Memory B cell (primary cell): ENCODE measurements around the gene KRT74.
"Not testable (repeated sequence)": the region's sequence is repeated elsewhere in the genome, so short reads cannot be mapped to it uniquely, and the experiment has no call there.

Experiments
- ATAC-seq: fragments of 150-1000 bp; cut with Tn5 transposase; 2 replicates; pipeline ENCODE4 v1.10.0; 2021; ENCODE audit warnings: low read depth, mild to moderate bottlenecking, moderate library complexity
- DNase-seq, 2 donors: peaks; one replicate each; pipeline ENCODE4 v3.0.0; 2022; ENCODE audit warnings: low spot score in 2 of 2
- H3K27ac Mint-ChIP-seq: one replicate; pipeline ENCODE4 v1.8.0; 2022; ENCODE audit warnings: mild to moderate bottlenecking, moderate library complexity, mixed read lengths
- H3K27me3 Mint-ChIP-seq: one replicate; pipeline ENCODE4 v1.8.0; 2022; ENCODE audit warnings: mixed read lengths
- H3K36me3 Mint-ChIP-seq: one replicate; pipeline ENCODE4 v1.8.0; 2022; ENCODE audit warnings: mild to moderate bottlenecking, mixed read lengths
- H3K4me1 Mint-ChIP-seq: one replicate; pipeline ENCODE4 v1.8.0; 2022; ENCODE audit warnings: mixed read lengths
- H3K4me3 Mint-ChIP-seq: one replicate; pipeline ENCODE4 v1.8.0; 2022; ENCODE audit warnings: mild to moderate bottlenecking, moderate library complexity, mixed read lengths
- H3K9me3 Mint-ChIP-seq: one replicate; pipeline ENCODE4 v1.8.0; 2022; ENCODE audit warnings: mixed read lengths

KRT74 gene

GRCh38 chr12:52594237-52594636 is 20.6 kb upstream of the KRT74 start:
- not testable (repeated sequence) for H3K4me1 Mint-ChIP-seq, H3K36me3 Mint-ChIP-seq, H3K4me3 Mint-ChIP-seq, H3K9me3 Mint-ChIP-seq, H3K27ac Mint-ChIP-seq, ATAC-seq, DNase-seq
- peaks cover 19% of the 10 kb centered on the region for H3K27me3 Mint-ChIP-seq

- DNase-seq: no peak
- Mint-ChIP-seq H3K4me3 (no peak overlapping the region), H3K27ac (no peak overlapping the region), H3K27me3 (peaks cover 15% of the 10 kb centered on the region), H3K9me3 (no peaks in the 10 kb centered on the region), H3K36me3 (no peaks in the 10 kb centered on the region), H3K4me1 (no peaks in the 10 kb centered on the region)
- no peak for ATAC-seq
Measured at GRCh38 chr12:52591521-52591920, 17.9 kb upstream of the KRT74 start.

GRCh38 chr12:52590021-52590420 is 16.4 kb upstream of the KRT74 start:
- DNase-seq: no peak
- no peaks in the 10 kb centered on the region for H3K36me3 Mint-ChIP-seq
- ATAC-seq: no peak
- no peaks in the 10 kb centered on the region for H3K4me1 Mint-ChIP-seq
- no peak overlapping the region for H3K27ac Mint-ChIP-seq
- H3K4me3 Mint-ChIP-seq: no peak overlapping the region
- H3K9me3 Mint-ChIP-seq: no peaks in the 10 kb centered on the region
- H3K27me3 Mint-ChIP-seq: peaks cover 14% of the 10 kb centered on the region

GRCh38 chr12:52587563-52587962 is 13.9 kb upstream of the KRT74 start:
- Mint-ChIP-seq H3K27ac (no peak overlapping the region), H3K9me3 (no peaks in the 10 kb centered on the region), H3K4me3 (no peak overlapping the region), H3K4me1 (no peaks in the 10 kb centered on the region), H3K36me3 (no peaks in the 10 kb centered on the region), H3K27me3 (peaks cover 8% of the 10 kb centered on the region)
- ATAC-seq (no peak), DNase-seq (no peak)

- Mint-ChIP-seq H3K36me3 (no peaks in the 10 kb centered on the region), H3K9me3 (no peaks in the 10 kb centered on the region), H3K4me3 (no peak overlapping the region), H3K27ac (no peak overlapping the region), H3K27me3 (peaks cover 9% of the 10 kb centered on the region), H3K4me1 (no peaks in the 10 kb centered on the region)
- ATAC-seq (no peak), DNase-seq (no peak)
Measured at GRCh38 chr12:52585946-52586345, 12.3 kb upstream of the KRT74 start.

- H3K27ac Mint-ChIP-seq: no peak overlapping the region
- DNase-seq (no peak), ATAC-seq (no peak)
- H3K4me1 Mint-ChIP-seq: no peaks in the 10 kb centered on the region
- peaks cover 7% of the 10 kb centered on the region for H3K27me3 Mint-ChIP-seq
- no peak overlapping the region for H3K4me3 Mint-ChIP-seq
- H3K9me3 Mint-ChIP-seq: no peaks in the 10 kb centered on the region
- H3K36me3 Mint-ChIP-seq: no peaks in the 10 kb centered on the region
Measured at GRCh38 chr12:52585066-52585465, 11.4 kb upstream of the KRT74 start.

- no peak for ATAC-seq
- no peak for DNase-seq
- Mint-ChIP-seq H3K4me3 (no peak overlapping the region), H3K27ac (no peak overlapping the region), H3K27me3 (peaks cover 7% of the 10 kb centered on the region), H3K4me1 (no peaks in the 10 kb centered on the region), H3K36me3 (no peaks in the 10 kb centered on the region), H3K9me3 (no peaks in the 10 kb centered on the region)
Measured at GRCh38 chr12:52584156-52584682, 10.6 kb upstream of the KRT74 start.

GRCh38 chr12:52582971-52583456 is 9.4 kb upstream of the KRT74 start:
- Mint-ChIP-seq H3K4me1 (no peaks in the 10 kb centered on the region), H3K27me3 (peaks cover 7% of the 10 kb centered on the region), H3K27ac (no peak overlapping the region), H3K9me3 (no peaks in the 10 kb centered on the region), H3K36me3 (no peaks in the 10 kb centered on the region), H3K4me3 (no peak overlapping the region)
- ATAC-seq (peak; percentile 53), DNase-seq (no peak)

GRCh38 chr12:52582486-52582885 is 8.8 kb upstream of the KRT74 start:
- Mint-ChIP-seq H3K4me3 (no peak overlapping the region), H3K27me3 (peaks cover 7% of the 10 kb centered on the region), H3K9me3 (no peaks in the 10 kb centered on the region), H3K36me3 (no peaks in the 10 kb centered on the region), H3K4me1 (no peaks in the 10 kb centered on the region), H3K27ac (no peak overlapping the region)
- DNase-seq (no peak), ATAC-seq (no peak)

GRCh38 chr12:52581481-52581880 is 7.8 kb upstream of the KRT74 start:
- Mint-ChIP-seq H3K4me3 (no peak overlapping the region), H3K4me1 (no peaks in the 10 kb centered on the region), H3K9me3 (no peaks in the 10 kb centered on the region), H3K27me3 (peaks cover 7% of the 10 kb centered on the region), H3K36me3 (no peaks in the 10 kb centered on the region), H3K27ac (no peak overlapping the region)
- DNase-seq (no peak), ATAC-seq (no peak)

- Mint-ChIP-seq H3K36me3 (no peaks in the 10 kb centered on the region), H3K4me3 (no peak overlapping the region), H3K9me3 (no peaks in the 10 kb centered on the region), H3K27ac (no peak overlapping the region), H3K27me3 (peaks cover 7% of the 10 kb centered on the region), H3K4me1 (no peaks in the 10 kb centered on the region)
- no peak for ATAC-seq
- DNase-seq: no peak
Measured at GRCh38 chr12:52581066-52581465, 7.4 kb upstream of the KRT74 start.

- Mint-ChIP-seq H3K36me3 (no peaks in the 10 kb centered on the region), H3K4me3 (no peak overlapping the region), H3K27ac (no peak overlapping the region), H3K27me3 (peaks cover 7% of the 10 kb centered on the region), H3K4me1 (no peaks in the 10 kb centered on the region), H3K9me3 (no peaks in the 10 kb centered on the region)
- no peak for ATAC-seq
- DNase-seq: no peak
Measured at GRCh38 chr12:52580496-52580895, 6.9 kb upstream of the KRT74 start.

- DNase-seq: no peak
- ATAC-seq: no peak
- Mint-ChIP-seq H3K27me3 (peaks cover 7% of the 10 kb centered on the region), H3K9me3 (no peaks in the 10 kb centered on the region), H3K4me3 (no peak overlapping the region), H3K36me3 (no peaks in the 10 kb centered on the region), H3K4me1 (no peaks in the 10 kb centered on the region), H3K27ac (no peak overlapping the region)
Measured at GRCh38 chr12:52579468-52580465, 6.1 kb upstream of the KRT74 start.

- Mint-ChIP-seq H3K36me3 (no peaks in the 10 kb centered on the region), H3K4me3 (no peak overlapping the region), H3K4me1 (no peaks in the 10 kb centered on the region), H3K9me3 (no peaks in the 10 kb centered on the region), H3K27me3 (peaks cover 7% of the 10 kb centered on the region), H3K27ac (no peak overlapping the region)
- ATAC-seq: no peak
- DNase-seq: no peak
Measured at GRCh38 chr12:52578469-52578868, 4.8 kb upstream of the KRT74 start.
